Measurements from ENCODE around the gene EYA2.

DNA sequence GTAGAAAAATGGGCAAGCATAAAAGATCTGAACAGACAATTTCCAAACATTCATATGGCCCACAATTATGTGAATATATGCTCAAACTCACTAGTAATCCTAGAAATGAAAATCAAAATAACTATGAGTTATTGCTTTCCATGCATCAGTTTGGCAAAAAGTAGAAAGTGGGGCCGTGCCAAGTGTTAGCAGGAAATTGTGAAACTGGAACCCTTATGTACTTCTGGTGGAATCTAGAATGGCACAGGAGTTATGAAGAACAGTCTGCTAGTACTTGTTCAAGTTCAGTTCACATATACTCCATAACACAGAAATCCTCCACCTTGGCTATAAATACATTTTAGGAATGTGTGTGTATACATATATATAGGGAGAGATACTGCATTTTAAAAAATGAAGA lies 89.8 kb downstream of the EYA2 start:
- TF ChIP-seq POLR2AphosphoS5 (IDR thresholded peaks at IDR 0.05) (no peak), CTCF (IDR thresholded peaks at IDR 0.05) (no peak), POLR2A (IDR thresholded peaks at IDR 0.05) (no peak)

All from sigmoid colon (tissue), 4 donors.